ENCODE measurements around the gene RMC1.

DNA sequence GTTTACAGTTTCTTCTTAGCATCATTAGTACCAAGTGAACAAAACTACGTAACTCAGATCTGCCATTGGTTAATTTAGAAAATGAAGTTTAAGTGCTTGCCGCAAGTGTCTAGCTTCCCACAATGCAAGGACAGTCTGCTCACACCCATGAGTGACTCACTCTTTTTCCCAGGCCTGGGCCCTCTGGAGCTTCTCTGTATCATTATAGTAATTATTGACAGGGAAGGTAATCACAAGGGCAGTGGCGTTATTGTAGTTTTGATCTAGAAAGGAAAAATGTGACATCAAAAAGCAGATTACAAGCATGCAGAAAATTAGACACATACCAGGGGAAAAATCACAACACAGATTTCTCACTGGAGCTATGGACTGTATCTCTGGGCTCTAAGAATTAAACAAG lies 44.5 kb downstream of the RMC1 start:
- TF ChIP-seq, protein P1, sequence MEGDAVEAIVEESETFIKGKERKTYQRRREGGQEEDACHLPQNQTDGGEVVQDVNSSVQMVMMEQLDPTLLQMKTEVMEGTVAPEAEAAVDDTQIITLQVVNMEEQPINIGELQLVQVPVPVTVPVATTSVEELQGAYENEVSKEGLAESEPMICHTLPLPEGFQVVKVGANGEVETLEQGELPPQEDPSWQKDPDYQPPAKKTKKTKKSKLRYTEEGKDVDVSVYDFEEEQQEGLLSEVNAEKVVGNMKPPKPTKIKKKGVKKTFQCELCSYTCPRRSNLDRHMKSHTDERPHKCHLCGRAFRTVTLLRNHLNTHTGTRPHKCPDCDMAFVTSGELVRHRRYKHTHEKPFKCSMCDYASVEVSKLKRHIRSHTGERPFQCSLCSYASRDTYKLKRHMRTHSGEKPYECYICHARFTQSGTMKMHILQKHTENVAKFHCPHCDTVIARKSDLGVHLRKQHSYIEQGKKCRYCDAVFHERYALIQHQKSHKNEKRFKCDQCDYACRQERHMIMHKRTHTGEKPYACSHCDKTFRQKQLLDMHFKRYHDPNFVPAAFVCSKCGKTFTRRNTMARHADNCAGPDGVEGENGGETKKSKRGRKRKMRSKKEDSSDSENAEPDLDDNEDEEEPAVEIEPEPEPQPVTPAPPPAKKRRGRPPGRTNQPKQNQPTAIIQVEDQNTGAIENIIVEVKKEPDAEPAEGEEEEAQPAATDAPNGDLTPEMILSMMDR (IDR thresholded peaks at IDR 0.05): no peak
- TF ChIP-seq POLR2A (IDR thresholded peaks at IDR 0.05): no peak

All from sigmoid colon (tissue), 3 donors.